GM19099 (cell line): ENCODE data around the gene RING1.

Experiments used
- POLR2A ChIP-seq: IDR thresholded peaks from 3 replicates; pipeline ENCODE4 v1.6.1; 2011; ENCODE audit warnings: low read depth; ENCODE audit not compliant: insufficient read length; ENCODE audit errors: extremely low read depth

The RING1 gene

DNA sequence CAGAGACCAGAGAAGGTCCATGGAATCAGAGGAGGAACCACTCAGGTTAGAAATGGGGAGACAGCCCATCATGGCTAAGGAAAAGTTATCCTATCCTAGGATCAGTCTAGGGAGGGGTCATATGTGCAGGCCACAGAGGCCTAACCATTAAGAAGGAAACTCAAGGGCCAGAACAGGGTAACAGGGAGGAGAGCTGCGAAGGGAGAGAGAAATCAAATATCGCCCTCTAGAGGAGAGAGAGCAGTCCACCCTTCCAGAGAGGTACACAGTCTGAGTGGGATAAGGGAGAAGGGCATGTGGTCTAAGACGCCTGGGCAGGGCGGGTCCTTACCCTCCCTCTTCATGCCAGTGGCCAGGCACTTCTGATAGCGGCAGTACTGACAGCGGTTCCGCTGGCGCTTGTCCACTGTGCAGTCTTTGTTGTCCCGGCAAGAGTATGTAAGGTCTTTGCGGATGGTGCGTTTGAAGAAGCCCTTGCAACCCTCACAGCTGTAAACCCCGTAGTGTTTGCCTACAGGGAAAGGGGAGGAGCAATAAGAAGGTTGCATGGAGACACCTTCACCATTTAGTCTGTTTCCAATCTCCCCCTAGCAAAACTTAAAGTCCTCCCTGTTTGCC is 10.8 kb upstream of the RING1 start:
- TF ChIP-seq POLR2A = no peak

DNA sequence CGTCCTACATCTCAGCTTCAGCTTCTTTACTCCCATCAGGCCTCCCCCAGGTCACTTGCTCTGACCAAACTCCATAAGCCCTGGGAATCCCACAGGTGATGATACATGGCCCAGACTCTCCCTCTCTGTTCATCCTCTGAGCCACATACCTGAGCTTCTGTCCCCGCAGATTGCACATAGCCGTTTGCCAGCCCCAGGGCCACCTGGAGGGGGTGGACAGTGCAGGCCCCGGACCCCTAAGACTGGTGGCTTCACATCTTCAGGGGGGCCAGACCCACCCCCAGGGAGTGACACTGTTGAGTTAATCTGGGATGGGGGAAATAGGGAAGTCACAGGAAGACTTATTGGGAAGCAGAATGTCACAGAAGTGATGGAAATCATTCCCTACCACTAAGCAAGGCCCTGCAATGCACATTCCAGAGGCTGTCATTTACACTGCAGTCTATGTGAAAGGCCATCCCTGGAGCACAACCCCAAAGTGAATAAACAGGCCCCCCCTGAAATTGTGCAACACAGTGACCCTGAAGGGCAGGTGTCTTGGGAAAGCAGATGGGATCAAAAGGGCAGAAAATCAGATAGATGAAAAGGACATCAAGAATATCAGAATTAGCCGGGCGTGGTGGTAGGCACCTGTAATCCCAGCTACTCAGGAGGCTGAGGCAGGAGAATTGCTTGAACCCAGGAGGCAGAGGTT is 10.0 kb upstream of the RING1 start:
- no peak for TF ChIP-seq POLR2A

DNA sequence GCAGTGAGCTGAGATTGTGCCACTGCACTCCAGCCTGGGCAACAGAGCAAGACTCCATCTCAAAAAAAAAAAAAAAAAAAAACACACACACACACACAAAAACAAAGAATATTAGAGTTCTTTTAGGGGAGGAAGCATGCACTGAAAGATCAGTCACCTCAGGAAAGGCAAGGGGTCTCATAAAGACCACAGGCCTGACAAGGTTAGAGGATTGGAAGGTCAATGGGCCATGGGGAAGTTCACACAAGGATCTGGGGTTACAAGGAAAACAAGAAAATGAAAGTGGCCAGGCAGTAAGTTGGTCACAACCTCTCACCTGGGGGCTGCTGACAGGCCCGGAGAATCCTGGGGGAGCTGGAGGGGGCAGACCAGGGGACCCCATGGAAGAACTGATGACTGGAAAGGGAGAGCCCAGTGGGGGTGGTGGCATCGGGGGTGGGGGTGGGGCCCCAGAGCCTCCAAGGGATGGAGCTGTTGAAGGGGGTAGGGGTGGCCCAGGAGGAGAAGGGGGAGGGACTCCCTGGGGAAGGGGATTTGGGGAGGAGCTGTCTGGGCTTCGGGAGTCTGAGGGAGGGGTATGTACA is 9.4 kb upstream of the RING1 start:
- TF ChIP-seq POLR2A = no peak

DNA sequence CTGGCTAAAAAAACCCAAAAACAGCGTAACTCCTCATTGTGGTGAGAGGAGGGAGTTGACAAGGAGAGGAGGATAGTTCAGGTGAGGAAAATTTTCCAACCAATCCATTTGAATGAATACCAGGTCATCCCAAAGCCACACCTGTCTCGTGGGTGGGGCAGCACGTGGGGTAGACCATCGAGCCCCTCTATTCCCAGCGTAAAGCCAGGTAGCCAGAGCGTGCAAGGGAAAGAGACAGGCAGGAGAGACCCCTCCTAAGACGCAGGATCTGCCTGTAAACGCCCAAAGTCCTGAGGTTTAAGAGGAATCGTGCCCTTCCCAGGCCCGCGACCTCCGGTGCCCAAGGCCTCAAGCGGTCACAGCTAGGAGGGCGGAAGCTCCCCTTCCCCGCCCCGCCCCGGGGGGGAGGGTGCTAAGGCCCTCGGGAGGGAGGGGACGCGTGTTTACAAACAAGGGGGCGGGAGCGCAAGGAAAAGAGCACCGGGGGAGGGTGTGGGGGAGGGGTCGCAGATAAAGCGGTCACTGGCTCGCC is 8.5 kb upstream of the RING1 start:
- no peak for TF ChIP-seq POLR2A

DNA sequence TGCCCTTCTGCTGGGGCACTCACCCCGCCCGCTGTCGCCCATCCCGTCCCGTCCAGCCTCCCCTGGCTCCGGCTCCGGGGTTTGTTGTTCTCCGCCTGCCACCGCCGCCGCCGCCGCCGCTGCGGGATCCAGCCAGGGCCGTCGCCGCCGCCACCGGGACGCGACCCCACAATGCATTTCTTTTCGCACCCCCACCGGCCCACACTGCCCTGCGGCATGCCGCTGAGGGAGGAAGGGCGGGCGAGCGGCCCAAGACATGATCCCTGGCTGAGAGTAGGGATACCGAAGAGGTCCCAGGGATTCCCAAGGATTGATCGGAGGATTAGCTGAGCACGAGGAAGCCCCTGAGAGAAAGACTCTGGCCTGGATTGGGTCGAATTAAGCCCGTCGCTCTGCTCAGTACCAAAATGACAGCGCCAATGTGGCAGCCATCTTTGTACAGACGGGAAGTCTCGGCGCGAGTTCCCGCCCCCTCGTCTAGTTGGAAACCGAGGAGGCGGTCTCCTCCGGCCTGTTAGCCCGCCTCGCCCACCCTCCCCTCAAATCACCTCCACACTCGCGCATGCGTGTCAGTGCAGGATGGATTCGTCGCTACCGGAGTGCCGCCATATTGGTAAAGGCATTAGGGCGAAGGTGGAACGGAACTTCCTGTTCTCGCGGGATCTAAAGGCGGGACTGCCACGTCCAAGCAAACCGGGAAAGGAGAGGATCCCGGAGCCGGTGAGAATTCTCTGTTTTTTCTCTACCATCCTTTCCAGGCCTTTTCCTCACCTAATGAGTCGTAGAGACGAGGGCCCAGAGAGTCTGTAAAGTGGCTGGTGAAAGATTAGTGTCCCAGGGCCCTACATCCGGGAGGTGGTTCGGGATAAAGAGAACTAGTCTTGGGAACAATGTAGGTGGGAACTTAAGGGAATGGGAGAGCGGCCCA is 7.8 kb upstream of the RING1 start, which contains the start of the genes RXRB and SLC39A7:
RXRB (minus strand) TSS at position 447 of the 928 bp plus-strand sequence; CDS start at position 258, 189 bp downstream.
SLC39A7 (plus strand) TSS at position 649 of the 928 bp plus-strand sequence. CDS start 379 bp downstream, outside the sequence.
- TF ChIP-seq POLR2A = peak; percentile 85

DNA sequence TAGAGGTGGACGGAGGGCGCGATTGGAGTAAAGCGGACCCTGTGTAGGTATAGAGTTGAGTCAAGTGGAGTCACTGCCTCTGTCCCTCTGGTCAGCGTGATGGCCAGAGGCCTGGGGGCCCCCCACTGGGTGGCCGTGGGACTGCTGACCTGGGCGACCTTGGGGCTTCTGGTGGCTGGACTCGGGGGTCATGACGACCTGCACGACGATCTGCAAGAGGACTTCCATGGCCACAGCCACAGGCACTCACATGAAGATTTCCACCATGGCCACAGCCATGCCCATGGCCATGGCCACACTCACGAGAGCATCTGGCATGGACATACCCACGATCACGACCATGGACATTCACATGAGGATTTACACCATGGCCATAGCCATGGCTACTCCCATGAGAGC is 7.2 kb upstream of the RING1 start:
- no peak for TF ChIP-seq POLR2A

DNA sequence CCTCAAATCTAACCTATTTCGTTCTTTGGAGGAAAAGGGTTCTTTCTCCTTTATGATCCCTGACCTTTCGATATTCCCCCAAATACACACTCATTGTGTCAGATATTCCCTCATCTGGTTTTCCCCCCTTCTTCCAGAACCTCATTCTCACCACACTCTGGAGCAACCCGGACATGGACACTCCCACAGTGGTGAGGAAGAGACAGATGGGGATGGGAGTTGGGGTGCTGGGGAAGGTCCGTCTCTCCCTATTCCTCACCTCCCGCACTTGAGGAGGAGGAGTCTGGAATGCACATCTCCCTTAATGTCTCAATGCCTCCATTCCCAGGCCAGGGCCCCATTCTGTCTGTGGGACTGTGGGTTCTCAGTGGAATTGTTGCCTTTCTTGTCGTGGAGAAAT is 6.4 kb upstream of the RING1 start:
- TF ChIP-seq POLR2A = no peak

DNA sequence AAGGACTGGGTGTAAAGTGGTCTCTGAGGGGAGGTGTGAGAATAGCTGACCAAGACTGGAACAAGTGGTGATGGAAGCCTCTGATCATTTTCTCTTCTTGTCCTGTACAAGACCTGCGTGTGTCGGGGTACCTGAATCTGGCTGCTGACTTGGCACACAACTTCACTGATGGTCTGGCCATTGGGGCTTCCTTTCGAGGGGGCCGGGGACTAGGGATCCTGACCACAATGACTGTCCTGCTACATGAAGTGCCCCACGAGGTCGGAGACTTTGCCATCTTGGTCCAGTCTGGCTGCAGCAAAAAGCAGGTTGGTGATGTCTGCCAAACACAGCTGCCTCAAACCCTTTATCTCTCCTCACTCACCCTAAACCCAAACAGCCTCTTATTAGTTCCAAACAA is 5.5 kb upstream of the RING1 start:
- TF ChIP-seq POLR2A = no peak

DNA sequence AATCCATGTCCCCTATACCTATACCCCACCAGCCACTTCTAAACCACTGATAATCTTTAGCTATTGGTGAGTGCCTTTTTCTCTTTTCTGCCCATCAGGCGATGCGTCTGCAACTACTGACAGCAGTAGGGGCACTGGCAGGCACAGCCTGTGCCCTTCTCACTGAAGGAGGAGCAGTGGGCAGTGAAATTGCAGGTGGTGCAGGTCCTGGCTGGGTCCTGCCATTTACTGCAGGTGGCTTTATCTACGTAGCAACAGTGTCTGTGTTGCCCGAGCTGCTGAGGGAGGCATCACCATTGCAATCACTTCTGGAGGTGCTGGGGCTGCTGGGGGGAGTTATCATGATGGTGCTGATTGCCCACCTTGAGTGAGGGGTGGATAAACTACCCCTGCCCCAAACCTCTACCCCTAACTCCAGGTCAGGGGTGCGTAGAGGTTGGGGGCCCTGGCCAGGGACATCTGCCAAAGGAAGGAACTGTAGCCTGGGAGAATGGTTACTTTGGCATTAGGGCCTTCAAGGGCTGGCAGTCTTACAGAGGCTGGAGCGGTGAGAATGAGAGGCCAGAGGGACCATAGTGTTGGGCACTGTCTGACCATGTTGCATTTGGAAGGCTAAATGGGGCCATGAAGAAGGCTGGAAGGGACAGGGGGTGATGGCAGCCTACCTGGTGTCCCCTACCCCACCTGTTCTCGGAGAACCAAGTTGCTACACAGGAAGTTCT is 4.7 kb upstream of the RING1 start:
- no peak for TF ChIP-seq POLR2A

DNA sequence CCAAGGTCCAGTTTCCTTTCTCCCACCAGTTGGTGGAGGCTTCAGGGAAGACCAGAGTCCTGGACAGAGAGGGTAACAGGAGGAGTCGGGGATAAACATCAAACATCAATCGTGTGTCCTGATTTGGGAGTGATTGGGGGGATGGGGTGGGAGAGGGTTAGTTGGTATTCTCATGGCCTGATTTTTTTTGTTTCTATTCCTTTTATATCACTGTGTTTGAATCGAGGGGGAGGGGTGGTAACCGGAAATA is 4.2 kb upstream of the RING1 start:
- TF ChIP-seq POLR2A = no peak

DNA sequence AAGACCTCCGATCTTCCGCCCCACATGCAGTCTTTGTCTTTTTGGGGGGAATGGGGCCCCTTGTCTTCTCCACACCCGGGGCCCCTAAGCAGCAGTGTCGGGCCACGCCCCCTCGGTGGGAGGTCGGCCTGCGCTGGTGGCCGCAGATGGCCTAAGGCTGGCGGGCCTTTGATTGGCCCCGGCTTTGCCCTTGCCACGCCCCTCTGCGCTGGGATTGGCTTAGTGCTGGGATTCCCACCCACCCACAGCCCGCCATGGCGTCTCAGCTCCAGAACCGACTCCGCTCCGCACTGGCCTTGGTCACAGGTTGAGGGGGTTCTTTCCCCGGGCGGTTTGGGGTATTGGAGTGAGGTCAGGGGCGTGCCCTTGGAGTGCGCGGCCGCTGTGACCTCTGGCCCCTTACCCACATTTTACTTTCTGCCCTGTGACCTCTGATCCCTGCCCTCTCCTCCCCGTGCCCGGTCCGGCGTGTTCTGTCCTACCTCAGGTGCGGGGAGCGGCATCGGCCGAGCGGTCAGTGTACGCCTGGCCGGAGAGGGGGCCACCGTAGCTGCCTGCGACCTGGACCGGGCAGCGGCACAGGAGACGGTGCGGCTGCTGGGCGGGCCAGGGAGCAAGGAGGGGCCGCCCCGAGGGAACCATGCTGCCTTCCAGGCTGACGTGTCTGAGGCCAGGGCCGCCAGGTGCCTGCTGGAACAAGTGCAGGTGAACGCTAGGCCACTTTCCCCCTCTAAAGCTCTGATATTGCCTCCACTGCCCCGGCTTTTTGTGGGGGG is 3.7 kb upstream of the RING1 start, which contains the start of gene HSD17B8:
HSD17B8 (plus strand) TSS at position 241 of the 776 bp plus-strand sequence; CDS start at position 255, 14 bp downstream.
- TF ChIP-seq POLR2A = peak; percentile 61

DNA sequence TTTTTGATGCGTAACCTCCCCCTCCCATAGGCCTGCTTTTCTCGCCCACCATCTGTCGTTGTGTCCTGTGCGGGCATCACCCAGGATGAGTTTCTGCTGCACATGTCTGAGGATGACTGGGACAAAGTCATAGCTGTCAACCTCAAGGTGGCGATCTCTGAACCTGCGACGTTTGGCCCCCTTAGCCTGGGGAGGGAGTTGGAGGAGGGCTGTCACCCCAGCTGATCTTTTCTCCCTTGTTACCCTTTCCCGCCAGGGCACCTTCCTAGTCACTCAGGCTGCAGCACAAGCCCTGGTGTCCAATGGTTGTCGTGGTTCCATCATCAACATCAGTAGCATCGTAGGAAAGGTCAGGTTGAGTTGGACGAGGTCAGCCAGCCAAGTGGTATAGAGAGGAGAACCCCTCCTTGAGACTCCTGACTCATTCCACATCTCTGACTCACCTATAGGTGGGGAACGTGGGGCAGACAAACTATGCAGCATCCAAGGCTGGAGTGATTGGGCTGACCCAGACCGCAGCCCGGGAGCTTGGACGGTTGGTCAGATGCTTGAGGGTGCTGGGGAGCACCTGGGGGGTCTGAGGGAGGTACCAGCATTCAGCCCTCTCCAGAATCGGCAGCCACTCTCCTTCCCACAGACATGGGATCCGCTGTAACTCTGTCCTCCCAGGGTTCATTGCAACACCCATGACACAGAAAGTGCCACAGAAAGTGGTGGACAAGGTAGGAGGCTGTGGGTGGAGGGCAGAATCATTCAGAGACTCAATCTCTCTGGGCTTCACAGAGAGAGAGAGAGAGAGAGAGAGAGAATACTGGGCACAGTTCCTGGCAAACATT is 2.9 kb upstream of the RING1 start:
- no peak for TF ChIP-seq POLR2A

DNA sequence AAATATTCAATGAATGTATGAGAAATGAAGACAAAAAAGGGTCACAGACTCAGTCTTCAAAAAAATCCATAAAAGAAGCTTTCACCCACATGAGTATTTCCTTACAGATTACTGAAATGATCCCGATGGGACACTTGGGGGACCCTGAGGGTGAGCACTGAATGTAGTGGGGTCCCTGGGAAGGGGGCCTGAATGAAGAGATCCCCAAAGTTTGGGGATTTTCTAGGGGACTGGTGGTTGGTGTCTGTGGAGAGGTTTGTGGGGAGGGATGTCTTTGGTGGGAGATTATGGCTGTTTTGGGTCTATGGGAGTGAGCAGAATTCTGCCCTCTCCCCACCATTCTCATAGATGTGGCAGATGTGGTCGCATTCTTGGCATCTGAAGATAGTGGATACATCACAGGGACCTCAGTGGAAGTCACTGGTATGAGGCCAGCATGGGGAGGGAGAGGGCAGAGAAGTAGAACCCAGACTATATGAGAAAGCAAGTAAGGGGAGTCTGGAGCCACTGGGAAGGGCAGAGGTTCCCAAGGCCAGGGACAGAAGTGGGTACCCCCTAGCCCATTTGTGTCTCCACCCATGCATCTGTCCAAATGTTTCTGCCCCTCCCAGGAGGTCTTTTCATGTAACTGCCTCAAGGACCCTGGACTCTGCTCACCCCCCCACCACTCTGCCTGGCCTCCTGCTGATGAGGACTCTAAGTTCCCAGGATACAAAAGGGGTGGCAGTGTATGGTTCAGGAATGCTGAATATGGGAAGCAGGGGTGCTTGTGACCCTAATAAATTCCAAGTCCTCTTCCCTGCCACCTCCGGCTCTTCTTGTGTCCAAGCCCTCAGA is 2.1 kb upstream of the RING1 start:
- TF ChIP-seq POLR2A = no peak
